Fibroblast of lung (primary cell): ENCODE results near the gene KCNIP3. TPM values are rescaled to one million over a fixed set of nuclear protein-coding genes. Genes with fewer than 3 reads are reported as not detected.

ENCODE experiments used
- DNase-seq, 2 donors: peaks; one replicate each; pipeline versions ENCODE4 v3.0.0 to v3.0.0-alpha.2; 2010; ENCODE audit warnings: low read depth in 2 of 2
- H2AFZ ChIP-seq: 2 replicates; pipeline ENCODE4 v1.5.1; 2012; ENCODE audit warnings: low read length, control low read depth, inconsistent platforms
- H3K27ac ChIP-seq: 2 replicates; pipeline ENCODE4 v1.5.1; 2011; ENCODE audit warnings: low read length, control low read depth; ENCODE audit not compliant: insufficient read depth
- H3K27me3 ChIP-seq: 2 replicates; pipeline ENCODE4 v1.5.1; 2011; ENCODE audit warnings: mild to moderate bottlenecking, low read length; ENCODE audit not compliant: control insufficient read depth, insufficient read depth
- H3K36me3 ChIP-seq: 2 replicates; pipeline ENCODE4 v1.5.1; 2011; ENCODE audit warnings: low read length; ENCODE audit not compliant: control insufficient read depth, insufficient read depth
- H3K4me1 ChIP-seq: 2 replicates; pipeline ENCODE4 v1.5.1; 2011; ENCODE audit warnings: low read length; ENCODE audit not compliant: control insufficient read depth, insufficient read depth; ENCODE audit errors: extremely low read depth
- H3K4me2 ChIP-seq: 2 replicates; pipeline ENCODE4 v1.5.1; 2011; ENCODE audit warnings: low read length, control low read depth; ENCODE audit not compliant: insufficient read depth; ENCODE audit errors: extremely low read depth
- H3K4me3 ChIP-seq, 4 experiments: fragments of 200-600 bp in 1 of 4; sonication (generic) in 1 of 4; replicated peaks in 1 of 4; 2 replicates each; pipeline ENCODE4 v1.5.1; 2011 to 2016; ENCODE audit warnings: low read length in 4 of 4, low read depth in 3 of 4, mild to moderate bottlenecking in 3 of 4, control low read depth in 2 of 4, inconsistent platforms in 1 of 4, mixed read lengths in 1 of 4; ENCODE audit not compliant: insufficient read depth in 1 of 4; ENCODE audit errors: control extremely low read depth in 1 of 4
- H3K79me2 ChIP-seq: 2 replicates; pipeline ENCODE4 v1.5.1; 2012; ENCODE audit warnings: mild to moderate bottlenecking, low read length, inconsistent platforms; ENCODE audit not compliant: control insufficient read depth, insufficient read depth
- H3K9ac ChIP-seq: 2 replicates; pipeline ENCODE4 v1.5.1; 2011; ENCODE audit warnings: mild to moderate bottlenecking, low read length, control low read depth; ENCODE audit not compliant: insufficient read depth
- H3K9me3 ChIP-seq: 2 replicates; pipeline ENCODE4 v1.5.1; 2012; ENCODE audit warnings: low read depth, low read length; ENCODE audit not compliant: control insufficient read depth, insufficient read depth
- H4K20me1 ChIP-seq: 2 replicates; pipeline ENCODE4 v1.5.1; 2011; ENCODE audit warnings: low read length; ENCODE audit not compliant: control insufficient read depth, insufficient read depth; ENCODE audit errors: extremely low read depth
- EZH2 ChIP-seq: IDR thresholded peaks from 2 replicates; pipeline ENCODE4 v1.5.1; 2012; ENCODE audit warnings: low read length, control low read depth, mild to moderate bottlenecking; ENCODE audit errors: missing control alignments
- polyA plus RNA-seq, 2 donors: library from polyadenylated mRNA; depleted of rRNA in 1 of 2; stranded (reverse) in 1 of 2; unstranded in 1 of 2; fragments of >200 nt; gene quantifications; 2 replicates each; pipeline ENCODE4 v1.2.1, GENCODE V29; 2011 to 2012; ENCODE audit warnings: missing spikeins in 1 of 2
- total RNA-seq: library from RNA; depleted of rRNA; stranded (reverse); fragments of >200 nt; gene quantifications from 2 replicates; pipeline ENCODE4 v1.2.1, GENCODE V29; 2014
- TF ChIP-seq, protein P1 (sequence below), 2 donors: IDR thresholded peaks in 1 of 2; conservative IDR thresholded peaks in 1 of 2; 1 replicate in 1 of 2; 2 replicates in 1 of 2; pipeline ENCODE4 v1.5.1; 2011 to 2012; ENCODE audit warnings: low read length in 2 of 2, control low read depth in 1 of 2, inconsistent platforms in 1 of 2, low read depth in 1 of 2, mild to moderate bottlenecking in 1 of 2

KCNIP3 gene
- total and polyA plus RNA-seq, 2 donors (not counting 1 experiment from before 2014, with no cell fraction given): 0.32 to 1.7 TPM

DNA sequence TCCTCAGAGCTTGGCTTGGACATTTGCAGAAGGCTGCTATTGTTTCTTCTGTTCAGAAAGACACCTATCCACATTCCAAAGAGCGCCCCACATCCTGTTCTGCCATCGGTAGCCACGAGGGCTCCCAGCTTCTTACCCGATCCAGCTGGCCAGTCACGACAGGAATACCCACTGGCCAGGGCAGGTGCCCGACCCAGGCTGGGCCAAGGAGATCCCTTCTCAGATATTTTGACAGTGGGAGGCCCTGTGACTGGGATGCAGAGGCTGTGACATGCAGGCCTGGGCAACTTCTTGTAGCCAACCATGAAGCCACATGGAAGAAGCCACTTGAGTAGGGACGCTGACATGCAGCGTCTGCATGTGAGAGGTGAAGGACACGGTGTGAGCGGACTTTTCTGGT lies 34.5 kb downstream of the KCNIP3 start:
- Histone ChIP-seq H3K4me3 (no peak overlapping the region), H2AFZ (no peak overlapping the region), H3K9me3 (no peaks in the 10 kb centered on the region), H3K4me2 (no peak overlapping the region), H3K36me3 (no peaks in the 10 kb centered on the region), H3K79me2 (no peaks in the 10 kb centered on the region), H3K9ac (no peak overlapping the region), H3K27me3 (peaks cover under 1% of the 10 kb centered on the region), H4K20me1 (no peaks in the 10 kb centered on the region), H3K4me1 (no peaks in the 10 kb centered on the region), H3K27ac (no peak overlapping the region)
- no peak for TF ChIP-seq EZH2
- TF ChIP-seq, protein P1, sequence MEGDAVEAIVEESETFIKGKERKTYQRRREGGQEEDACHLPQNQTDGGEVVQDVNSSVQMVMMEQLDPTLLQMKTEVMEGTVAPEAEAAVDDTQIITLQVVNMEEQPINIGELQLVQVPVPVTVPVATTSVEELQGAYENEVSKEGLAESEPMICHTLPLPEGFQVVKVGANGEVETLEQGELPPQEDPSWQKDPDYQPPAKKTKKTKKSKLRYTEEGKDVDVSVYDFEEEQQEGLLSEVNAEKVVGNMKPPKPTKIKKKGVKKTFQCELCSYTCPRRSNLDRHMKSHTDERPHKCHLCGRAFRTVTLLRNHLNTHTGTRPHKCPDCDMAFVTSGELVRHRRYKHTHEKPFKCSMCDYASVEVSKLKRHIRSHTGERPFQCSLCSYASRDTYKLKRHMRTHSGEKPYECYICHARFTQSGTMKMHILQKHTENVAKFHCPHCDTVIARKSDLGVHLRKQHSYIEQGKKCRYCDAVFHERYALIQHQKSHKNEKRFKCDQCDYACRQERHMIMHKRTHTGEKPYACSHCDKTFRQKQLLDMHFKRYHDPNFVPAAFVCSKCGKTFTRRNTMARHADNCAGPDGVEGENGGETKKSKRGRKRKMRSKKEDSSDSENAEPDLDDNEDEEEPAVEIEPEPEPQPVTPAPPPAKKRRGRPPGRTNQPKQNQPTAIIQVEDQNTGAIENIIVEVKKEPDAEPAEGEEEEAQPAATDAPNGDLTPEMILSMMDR (conservative IDR thresholded peaks at IDR 0.05 in 1 of 2, IDR thresholded peaks at IDR 0.05 in 1 of 2; ENCODE audit: low read depth in 1 of 2, low read length in 2 of 2): no peak
- DNase-seq: no peak

DNA sequence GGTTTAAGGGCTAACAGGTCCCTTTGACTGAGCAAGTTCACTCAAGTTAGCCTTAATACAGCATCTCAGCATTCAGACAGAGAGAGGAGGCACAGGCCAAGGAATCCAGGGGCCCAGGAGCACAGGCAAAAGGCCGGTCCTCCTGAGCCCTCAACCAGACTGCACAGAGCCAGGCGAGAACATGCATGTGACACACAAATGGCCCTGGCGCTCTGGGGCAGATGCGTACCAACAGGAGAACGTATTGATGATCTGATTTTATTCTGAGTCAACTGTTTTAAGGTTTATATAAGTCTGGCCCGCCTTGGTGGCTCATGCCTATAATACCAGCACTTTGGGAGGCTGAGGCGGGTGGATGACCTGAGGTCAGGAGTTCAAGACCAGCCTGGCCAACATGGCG lies 34.9 kb downstream of the KCNIP3 start:
- no peak for DNase-seq
- H3K4me2 ChIP-seq: no peak overlapping the region
- no peaks in the 10 kb centered on the region for H3K4me1 ChIP-seq
- no peak overlapping the region for H3K4me3 ChIP-seq
- H3K27me3 ChIP-seq: peaks cover 4% of the 10 kb centered on the region
- H4K20me1 ChIP-seq: no peaks in the 10 kb centered on the region
- H3K36me3 ChIP-seq: no peaks in the 10 kb centered on the region
- TF ChIP-seq EZH2: no peak
- H3K9me3 ChIP-seq: no peaks in the 10 kb centered on the region
- H2AFZ ChIP-seq: no peak overlapping the region
- no peak overlapping the region for H3K9ac ChIP-seq
- H3K27ac ChIP-seq: no peak overlapping the region
- H3K79me2 ChIP-seq: no peaks in the 10 kb centered on the region

DNA sequence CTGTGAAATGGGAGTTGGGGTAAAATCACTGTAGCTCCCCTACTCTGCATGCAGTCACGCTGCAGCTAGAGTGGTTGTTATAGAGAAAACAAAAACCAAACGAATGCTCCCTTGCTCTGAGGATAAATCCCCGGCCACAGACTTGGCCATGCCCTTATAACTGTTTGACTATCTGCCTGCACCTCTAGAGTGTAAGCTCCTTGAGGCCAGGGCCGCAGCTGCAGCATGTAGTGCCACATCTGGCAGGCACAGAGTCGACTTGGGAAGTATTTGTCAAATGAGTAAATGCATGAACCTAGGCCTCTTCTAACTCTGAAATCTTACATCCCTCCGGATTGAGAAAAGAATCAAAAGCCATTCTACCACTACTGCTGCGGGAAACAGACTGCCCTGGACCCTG lies 35.9 kb downstream of the KCNIP3 start:
- TF ChIP-seq, protein P1 (conservative IDR thresholded peaks at IDR 0.05 in 1 of 2, IDR thresholded peaks at IDR 0.05 in 1 of 2; ENCODE audit: low read depth in 1 of 2, low read length in 2 of 2): no peak
- no peak for TF ChIP-seq EZH2
- no peak overlapping the region for H3K9ac ChIP-seq
- H3K79me2 ChIP-seq: no peaks in the 10 kb centered on the region
- H3K27ac ChIP-seq: no peak overlapping the region
- H3K4me1 ChIP-seq: no peaks in the 10 kb centered on the region
- DNase-seq: no peak
- no peak overlapping the region for H3K4me3 ChIP-seq
- H4K20me1 ChIP-seq: no peaks in the 10 kb centered on the region
- no peak overlapping the region for H3K4me2 ChIP-seq
- H3K27me3 ChIP-seq: peaks cover 7% of the 10 kb centered on the region
- H3K36me3 ChIP-seq: no peaks in the 10 kb centered on the region
- H2AFZ ChIP-seq: no peak overlapping the region
- H3K9me3 ChIP-seq: no peaks in the 10 kb centered on the region
